Right atrium auricular region (tissue), 2 donors: ENCODE data around the gene DHRS12. TPM values are rescaled to one million over a fixed set of nuclear protein-coding genes. Genes with fewer than 3 reads are reported as not detected.

ENCODE experiments used
- DNase-seq: peaks from one replicate; pipeline ENCODE4 v3.0.0-alpha.2; 2019; ENCODE audit warnings: low spot score
- H3K27ac ChIP-seq, 2 donors: fragments of 200-600 bp; sonication (generic); 1 replicate in 1 of 2; 2 replicates in 1 of 2; pipeline ENCODE4 v1.5.1; 2016 to 2019
- H3K27me3 ChIP-seq, 2 donors: fragments of 200-600 bp; sonication (generic); one replicate each; pipeline versions ENCODE4 v1.5.1 to v1.6.0; 2017 to 2019
- H3K36me3 ChIP-seq: fragments of 200-600 bp; sonication (generic); one replicate; pipeline ENCODE4 v1.5.1; 2016
- H3K4me1 ChIP-seq, 2 donors: fragments of 200-600 bp; sonication (generic); one replicate each; pipeline versions ENCODE4 v1.5.1 to v1.6.0; 2017 to 2019
- H3K4me3 ChIP-seq, 2 donors: fragments of 200-600 bp; sonication (generic); 1 replicate in 1 of 2; 2 replicates in 1 of 2; pipeline ENCODE4 v1.5.1; 2017 to 2019; ENCODE audit warnings: mild to moderate bottlenecking in 1 of 2, moderate library complexity in 1 of 2
- H3K9me3 ChIP-seq, 2 donors: fragments of 200-600 bp; sonication (generic); one replicate each; pipeline ENCODE4 v1.5.1; 2019
- CTCF ChIP-seq, 2 donors: fragments of 200-600 bp; sonication (generic); IDR thresholded peaks; one replicate each; pipeline ENCODE4 v1.5.1; 2019; ENCODE audit warnings: antibody characterized with exemption in 2 of 2
- total RNA-seq, 2 donors: library from RNA; depleted of rRNA; stranded (reverse); fragments of >200 nt; gene quantifications; one replicate each; pipeline ENCODE4 v1.1.0, GENCODE V29; 2016

DHRS12 gene
- total RNA-seq, 2 donors from 2014 or later = 9.6 to 10.1 TPM

- DNase-seq = no peak
- Histone ChIP-seq H3K36me3 (no peaks in the 10 kb centered on the region), H3K27me3 (no peaks in the 10 kb centered on the region), H3K4me3 (no peak overlapping the region), H3K4me1 (peaks cover 0 to 18% of the 10 kb centered on the region in 2 donors), H3K9me3 (no peaks in the 10 kb centered on the region), H3K27ac (no peak overlapping the region)
- TF ChIP-seq CTCF (IDR thresholded peaks at IDR 0.05) = no peak
These were observed 27.6 kb upstream of the DHRS12 start for GRCh38 chr13:51831519-51831918.

- Histone ChIP-seq H3K27ac (no peak overlapping the region), H3K36me3 (no peaks in the 10 kb centered on the region)
- no peak for TF ChIP-seq CTCF (IDR thresholded peaks at IDR 0.05)
These were observed 25.6 kb upstream of the DHRS12 start for GRCh38 chr13:51829568-51829899.

GRCh38 chr13:51828730-51829567 is 25.0 kb upstream of the DHRS12 start:
- Histone ChIP-seq H3K27me3 (no peaks in the 10 kb centered on the region), H3K4me1 (peaks cover 0 to 41% of the 10 kb centered on the region in 2 donors), H3K9me3 (no peaks in the 10 kb centered on the region), H3K4me3 (no peak overlapping the region), H3K36me3 (no peaks in the 10 kb centered on the region), H3K27ac (no peak overlapping the region)
- no peak for TF ChIP-seq CTCF (IDR thresholded peaks at IDR 0.05)
- DNase-seq = no peak

More at GRCh38 chr13:51829568-51829899, 25.6 kb upstream of the DHRS12 start:
- Histone ChIP-seq H3K4me3 (no peak overlapping the region), H3K4me1 (peaks cover 0 to 38% of the 10 kb centered on the region in 2 donors), H3K27me3 (no peaks in the 10 kb centered on the region), H3K9me3 (no peaks in the 10 kb centered on the region)
- DNase-seq = no peak

GRCh38 chr13:51827254-51827653 is 23.3 kb upstream of the DHRS12 start:
- no peak for TF ChIP-seq CTCF (IDR thresholded peaks at IDR 0.05)
- peaks cover 0 to 46% of the 10 kb centered on the region in 2 donors for H3K4me1 ChIP-seq
- H3K4me3 ChIP-seq = no peak overlapping the region
- H3K9me3 ChIP-seq = no peaks in the 10 kb centered on the region
- no peak for DNase-seq
- H3K27me3 ChIP-seq = no peaks in the 10 kb centered on the region
- no peaks in the 10 kb centered on the region for H3K36me3 ChIP-seq
- H3K27ac ChIP-seq = peak overlapping the region; percentile 72 to 86

GRCh38 chr13:51826606-51827005 is 22.6 kb upstream of the DHRS12 start:
- Histone ChIP-seq H3K27me3 (no peaks in the 10 kb centered on the region), H3K4me1 (peaks cover 0 to 52% of the 10 kb centered on the region in 2 donors), H3K36me3 (no peaks in the 10 kb centered on the region), H3K9me3 (no peaks in the 10 kb centered on the region), H3K4me3 (peak overlapping the region in 1 of 2 donors; percentile 10), H3K27ac (peak overlapping the region; percentile 72 to 86)
- no peak for DNase-seq
- no peak for TF ChIP-seq CTCF (IDR thresholded peaks at IDR 0.05)
